GM13977 (cell line): ENCODE data around the gene NEK5.
"Not testable (repeated sequence)": the region's sequence is repeated elsewhere in the genome, so short reads cannot be mapped to it uniquely, and the experiment has no call there.

Source experiments
- DNase-seq: peaks from one replicate; pipeline ENCODE4 v3.0.0; 2012; ENCODE audit warnings: low spot score
- in situ Hi-C: fragments of 300-500 bp; cut with MboI; formaldehyde crosslinking; loops from one replicate; pipeline ENCODE4 v1.12.0; 2022; ENCODE audit warnings: low sequenced_read_pairs, low pct_unique_long_range_greater_than_20kb, mixed read lengths, inconsistent platforms; ENCODE audit not compliant: unreplicated experiment
- TF ChIP-seq, protein P1 (sequence below): IDR thresholded peaks from 2 replicates; pipeline ENCODE4 v1.5.1; 2012; ENCODE audit warnings: mild to moderate bottlenecking, control low read depth; ENCODE audit not compliant: insufficient read depth; ENCODE audit errors: extremely low read depth, missing control alignments

NEK5 gene, protein sequence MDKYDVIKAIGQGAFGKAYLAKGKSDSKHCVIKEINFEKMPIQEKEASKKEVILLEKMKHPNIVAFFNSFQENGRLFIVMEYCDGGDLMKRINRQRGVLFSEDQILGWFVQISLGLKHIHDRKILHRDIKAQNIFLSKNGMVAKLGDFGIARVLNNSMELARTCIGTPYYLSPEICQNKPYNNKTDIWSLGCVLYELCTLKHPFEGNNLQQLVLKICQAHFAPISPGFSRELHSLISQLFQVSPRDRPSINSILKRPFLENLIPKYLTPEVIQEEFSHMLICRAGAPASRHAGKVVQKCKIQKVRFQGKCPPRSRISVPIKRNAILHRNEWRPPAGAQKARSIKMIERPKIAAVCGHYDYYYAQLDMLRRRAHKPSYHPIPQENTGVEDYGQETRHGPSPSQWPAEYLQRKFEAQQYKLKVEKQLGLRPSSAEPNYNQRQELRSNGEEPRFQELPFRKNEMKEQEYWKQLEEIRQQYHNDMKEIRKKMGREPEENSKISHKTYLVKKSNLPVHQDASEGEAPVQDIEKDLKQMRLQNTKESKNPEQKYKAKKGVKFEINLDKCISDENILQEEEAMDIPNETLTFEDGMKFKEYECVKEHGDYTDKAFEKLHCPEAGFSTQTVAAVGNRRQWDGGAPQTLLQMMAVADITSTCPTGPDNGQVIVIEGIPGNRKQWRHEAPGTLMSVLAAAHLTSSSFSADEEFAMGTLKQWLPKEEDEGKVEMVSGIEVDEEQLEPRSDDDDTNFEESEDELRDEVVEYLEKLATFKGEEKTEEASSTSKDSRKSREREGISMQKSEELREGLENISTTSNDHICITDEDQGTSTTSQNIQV

DNA sequence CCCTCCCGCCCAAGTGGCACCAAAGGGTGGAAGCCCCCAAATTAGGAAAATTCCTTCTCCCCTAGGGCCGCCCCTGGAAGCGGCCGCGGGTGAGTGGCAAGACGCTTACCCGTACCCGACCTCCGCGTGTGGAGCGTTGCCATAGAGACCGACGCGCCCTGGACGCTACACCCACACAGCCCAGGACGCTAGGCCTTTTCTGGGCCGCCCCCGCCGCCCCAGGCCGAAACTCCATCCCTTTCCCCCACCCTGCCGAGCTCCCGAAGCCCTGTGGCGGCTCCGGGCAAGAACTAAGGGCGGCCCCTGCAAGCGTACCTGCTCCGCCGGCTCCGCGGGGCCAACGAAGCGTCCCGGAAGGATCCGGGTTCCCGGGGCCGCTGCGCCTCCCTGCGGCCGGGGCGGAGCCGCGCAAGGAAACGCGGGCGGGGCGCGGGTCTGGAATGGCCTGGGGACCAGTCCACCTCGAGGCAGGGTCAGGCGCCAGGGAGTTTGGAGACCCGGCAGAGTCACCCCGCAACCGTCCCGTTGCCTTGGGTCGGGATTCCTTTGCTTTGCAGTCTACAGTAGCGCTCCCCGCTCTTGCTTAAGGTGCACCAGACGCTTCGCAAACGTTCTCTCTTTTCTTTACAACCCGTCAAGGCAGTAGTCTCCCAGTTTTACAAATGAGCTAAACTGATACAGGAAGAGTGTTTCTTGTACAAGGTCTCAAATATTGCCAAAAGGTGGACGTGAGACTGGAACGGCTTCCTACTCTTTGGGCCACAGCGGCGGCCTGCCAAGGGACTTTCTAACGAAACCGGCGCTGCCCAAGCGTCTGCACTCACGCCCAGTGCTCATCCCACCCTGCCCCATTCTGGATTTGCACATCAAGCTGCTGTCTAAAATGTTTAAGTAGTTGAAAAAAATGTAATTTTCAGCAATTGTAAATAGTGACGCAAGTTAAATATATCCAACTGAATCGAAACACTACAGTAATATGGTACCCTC lies at the start of gene NEK5:
TSS of gene NEK5 (minus strand) at position 360 of the 987 bp plus-strand sequence. CDS start 1,591 bp downstream, outside the sequence.
- TF ChIP-seq, protein P1, sequence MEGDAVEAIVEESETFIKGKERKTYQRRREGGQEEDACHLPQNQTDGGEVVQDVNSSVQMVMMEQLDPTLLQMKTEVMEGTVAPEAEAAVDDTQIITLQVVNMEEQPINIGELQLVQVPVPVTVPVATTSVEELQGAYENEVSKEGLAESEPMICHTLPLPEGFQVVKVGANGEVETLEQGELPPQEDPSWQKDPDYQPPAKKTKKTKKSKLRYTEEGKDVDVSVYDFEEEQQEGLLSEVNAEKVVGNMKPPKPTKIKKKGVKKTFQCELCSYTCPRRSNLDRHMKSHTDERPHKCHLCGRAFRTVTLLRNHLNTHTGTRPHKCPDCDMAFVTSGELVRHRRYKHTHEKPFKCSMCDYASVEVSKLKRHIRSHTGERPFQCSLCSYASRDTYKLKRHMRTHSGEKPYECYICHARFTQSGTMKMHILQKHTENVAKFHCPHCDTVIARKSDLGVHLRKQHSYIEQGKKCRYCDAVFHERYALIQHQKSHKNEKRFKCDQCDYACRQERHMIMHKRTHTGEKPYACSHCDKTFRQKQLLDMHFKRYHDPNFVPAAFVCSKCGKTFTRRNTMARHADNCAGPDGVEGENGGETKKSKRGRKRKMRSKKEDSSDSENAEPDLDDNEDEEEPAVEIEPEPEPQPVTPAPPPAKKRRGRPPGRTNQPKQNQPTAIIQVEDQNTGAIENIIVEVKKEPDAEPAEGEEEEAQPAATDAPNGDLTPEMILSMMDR, result peak; percentile 74
- in situ Hi-C loops, result loop anchor here (10.0 to 25.0 kb wide), 2 partner anchors 234 to 317 kb away; partner anchors contain the start of gene DHRS12
- peak; percentile 72 for DNase-seq

DNA sequence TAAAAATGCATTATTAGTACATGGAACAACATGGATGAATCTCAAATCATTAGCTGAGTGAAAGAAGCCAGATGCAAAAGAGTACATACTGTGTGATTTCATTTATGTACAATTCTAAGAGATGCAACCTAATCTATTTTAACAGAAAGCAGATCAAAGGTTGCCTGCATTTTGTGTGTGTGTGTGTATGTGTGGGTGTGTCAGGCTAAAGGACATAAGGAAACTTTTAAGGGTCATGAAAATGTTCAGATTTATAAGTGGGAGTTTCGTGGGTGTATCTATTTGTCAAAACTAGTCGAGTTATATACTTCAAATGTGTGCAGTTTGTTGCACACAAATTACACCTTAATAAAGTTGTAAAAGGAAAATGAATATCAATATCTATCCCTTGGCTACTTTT lies 48.4 kb upstream of the NEK5 start:
- DNase-seq, result no peak
- in situ Hi-C loops, result no loop called here
- TF ChIP-seq, protein P1, result no peak

DNA sequence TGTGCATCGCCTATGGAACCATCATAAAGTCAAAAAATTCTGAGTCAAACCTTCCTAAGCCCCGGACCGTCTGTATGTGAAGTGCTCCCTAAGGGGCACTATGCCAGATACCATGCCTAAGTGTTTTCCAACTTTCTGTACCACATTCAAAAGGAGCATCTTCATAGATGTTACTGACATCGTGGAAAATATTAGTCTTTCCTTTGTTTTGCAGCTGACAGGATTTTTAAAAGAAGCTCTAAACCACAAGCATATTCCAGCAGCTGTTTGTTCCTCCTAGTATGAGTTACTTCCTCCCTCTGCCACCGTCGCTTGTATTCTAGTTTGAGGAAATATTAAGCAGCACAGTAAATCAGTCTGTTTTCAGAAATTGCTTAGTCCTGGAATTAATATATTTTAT lies 45.1 kb upstream of the NEK5 start:
- in situ Hi-C loops, DNase-seq: not testable (repeated sequence)

DNA sequence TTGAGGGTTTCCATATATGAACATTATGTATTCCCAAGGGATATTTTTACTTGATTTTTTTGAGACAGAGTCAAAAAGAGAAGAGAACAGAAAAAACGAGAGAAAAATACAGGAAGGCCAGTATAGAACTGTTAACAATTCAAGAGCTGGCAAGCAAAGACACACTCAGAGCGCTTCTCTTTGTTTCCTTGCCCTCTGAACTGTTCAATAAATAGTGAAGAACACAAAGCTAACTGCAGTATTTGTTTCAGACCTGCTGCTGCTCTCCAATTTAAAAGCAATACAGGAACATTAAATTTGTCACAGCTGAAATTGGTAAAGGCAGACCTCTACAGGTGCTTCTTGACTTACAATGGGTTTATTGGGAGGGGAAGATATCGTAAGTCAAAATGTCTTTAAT lies 44.5 kb upstream of the NEK5 start:
- no peak for DNase-seq
- TF ChIP-seq, protein P1, result no peak
- in situ Hi-C loops, result no loop called here

DNA sequence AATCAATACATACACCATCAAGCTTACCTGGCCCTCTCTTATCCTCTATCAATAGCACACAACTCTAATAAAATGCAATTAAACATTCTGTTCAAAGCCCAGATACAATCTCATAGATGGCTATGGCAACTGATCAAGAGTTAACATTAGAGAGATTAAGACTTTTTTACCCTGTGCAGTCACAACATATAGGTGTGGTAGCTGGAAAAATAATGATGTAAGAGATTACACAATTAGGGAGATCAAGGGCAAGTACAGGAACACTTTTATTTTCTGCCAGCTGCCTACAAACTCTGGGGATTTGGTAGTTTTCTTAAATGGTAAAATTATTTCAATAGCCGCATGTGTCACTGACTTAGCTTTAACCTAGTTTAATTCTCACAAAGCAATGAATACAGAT lies 42.8 kb upstream of the NEK5 start:
- DNase-seq, in situ Hi-C loops: not testable (repeated sequence)

DNA sequence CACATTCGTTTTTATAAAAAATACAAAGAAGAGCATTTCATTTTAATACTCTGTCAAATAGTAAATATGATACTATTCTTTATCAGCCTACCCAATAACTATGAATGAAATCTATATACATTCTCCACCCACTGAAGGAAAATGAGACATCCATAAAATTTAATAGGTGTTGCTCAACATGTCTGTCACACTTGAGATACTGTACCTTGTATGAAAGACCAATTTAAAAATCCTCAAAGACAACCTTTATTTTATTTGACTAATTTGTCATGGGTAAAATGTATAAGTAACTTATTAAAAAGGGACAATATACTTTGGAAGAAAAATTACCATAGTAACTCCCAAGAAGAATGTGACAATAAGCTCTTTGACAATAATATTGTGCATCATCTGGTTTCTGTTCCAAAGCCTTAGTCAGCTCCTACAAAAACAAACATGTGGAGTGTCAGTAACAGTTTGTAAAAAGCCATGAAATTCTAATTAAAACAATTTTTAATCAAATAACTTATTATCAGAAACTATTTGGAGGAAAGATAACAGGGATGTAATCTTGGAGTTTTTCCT lies 42.0 kb upstream of the NEK5 start:
- in situ Hi-C loops, DNase-seq: not testable (repeated sequence)

DNA sequence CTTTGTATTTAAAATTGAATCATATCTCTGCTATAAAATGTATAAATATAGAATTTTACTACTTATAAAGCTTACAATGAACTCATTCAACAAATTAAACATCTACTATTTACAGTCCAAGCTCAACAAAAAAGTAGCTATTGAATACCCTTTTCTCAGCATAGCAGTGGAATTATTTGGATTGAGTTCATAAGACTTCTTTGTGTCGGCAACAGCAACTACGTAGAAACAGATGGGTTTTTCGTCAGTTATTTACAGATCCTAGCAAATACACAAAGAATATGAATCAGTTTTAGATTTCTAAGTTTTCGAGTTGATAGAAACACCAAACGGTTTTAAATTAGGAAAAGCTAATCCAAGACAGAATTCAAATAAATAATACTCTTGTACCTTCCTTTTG lies 41.0 kb upstream of the NEK5 start:
- DNase-seq, result no peak
- TF ChIP-seq, protein P1, result no peak
- in situ Hi-C loops, result no loop called here
